ENCODE data around the gene SCN4A.

The SCN4A gene

GRCh38 chr17:63945784-63946439 is 26.8 kb downstream of the SCN4A start:
- peaks cover 12% of the 10 kb centered on the region for H3K4me1 Mint-ChIP-seq (ENCODE audit: low read depth)
- H3K4me3 Mint-ChIP-seq: no peak overlapping the region
- no peaks in the 10 kb centered on the region for H3K36me3 Mint-ChIP-seq (ENCODE audit: low read depth)
- peaks cover 4% of the 10 kb centered on the region for H3K27me3 Mint-ChIP-seq (ENCODE audit: low read depth)
- H3K9me3 Mint-ChIP-seq: no peaks in the 10 kb centered on the region
- no peak overlapping the region for H3K27ac Mint-ChIP-seq

- no peak overlapping the region for H3K27ac Mint-ChIP-seq
- peak overlapping the region; percentile 45 for H3K4me3 Mint-ChIP-seq
- no peaks in the 10 kb centered on the region for H3K9me3 Mint-ChIP-seq
- H3K4me1 Mint-ChIP-seq (ENCODE audit: low read depth): peaks cover 12% of the 10 kb centered on the region
- no peaks in the 10 kb centered on the region for H3K36me3 Mint-ChIP-seq (ENCODE audit: low read depth)
- H3K27me3 Mint-ChIP-seq (ENCODE audit: low read depth): peaks cover 4% of the 10 kb centered on the region
Measured at GRCh38 chr17:63944736-63945499, 27.8 kb downstream of the SCN4A start.

GRCh38 chr17:63943745-63944144 is 29.0 kb downstream of the SCN4A start:
- Mint-ChIP-seq H3K4me3 (no peak overlapping the region), H3K27ac (no peak overlapping the region), H3K4me1 (ENCODE audit: low read depth) (peaks cover 19% of the 10 kb centered on the region), H3K36me3 (ENCODE audit: low read depth) (no peaks in the 10 kb centered on the region), H3K9me3 (no peaks in the 10 kb centered on the region), H3K27me3 (ENCODE audit: low read depth) (peaks cover 4% of the 10 kb centered on the region)

- no peak overlapping the region for H3K27ac Mint-ChIP-seq
- H3K36me3 Mint-ChIP-seq (ENCODE audit: low read depth): no peaks in the 10 kb centered on the region
- peaks cover 24% of the 10 kb centered on the region for H3K4me1 Mint-ChIP-seq (ENCODE audit: low read depth)
- no peaks in the 10 kb centered on the region for H3K9me3 Mint-ChIP-seq
- H3K27me3 Mint-ChIP-seq (ENCODE audit: low read depth): peaks cover 4% of the 10 kb centered on the region
- H3K4me3 Mint-ChIP-seq: no peak overlapping the region
Measured at GRCh38 chr17:63942309-63942985, 30.3 kb downstream of the SCN4A start.

GRCh38 chr17:63941751-63942150 is 31.0 kb downstream of the SCN4A start:
- no peaks in the 10 kb centered on the region for H3K36me3 Mint-ChIP-seq (ENCODE audit: low read depth)
- peaks cover 4% of the 10 kb centered on the region for H3K27me3 Mint-ChIP-seq (ENCODE audit: low read depth)
- H3K4me1 Mint-ChIP-seq (ENCODE audit: low read depth): peaks cover 22% of the 10 kb centered on the region
- no peak overlapping the region for H3K27ac Mint-ChIP-seq
- H3K9me3 Mint-ChIP-seq: no peaks in the 10 kb centered on the region
- no peak overlapping the region for H3K4me3 Mint-ChIP-seq

GRCh38 chr17:63941162-63941561 is 31.6 kb downstream of the SCN4A start:
- Mint-ChIP-seq H3K4me1 (ENCODE audit: low read depth) (peaks cover 18% of the 10 kb centered on the region), H3K27ac (no peak overlapping the region), H3K36me3 (ENCODE audit: low read depth) (no peaks in the 10 kb centered on the region), H3K27me3 (ENCODE audit: low read depth) (peaks cover 5% of the 10 kb centered on the region), H3K4me3 (no peak overlapping the region), H3K9me3 (no peaks in the 10 kb centered on the region)

- peaks cover 8% of the 10 kb centered on the region for H3K27me3 Mint-ChIP-seq (ENCODE audit: low read depth)
- H3K9me3 Mint-ChIP-seq: no peaks in the 10 kb centered on the region
- no peaks in the 10 kb centered on the region for H3K36me3 Mint-ChIP-seq (ENCODE audit: low read depth)
- H3K4me3 Mint-ChIP-seq: no peak overlapping the region
- no peak overlapping the region for H3K27ac Mint-ChIP-seq
- H3K4me1 Mint-ChIP-seq (ENCODE audit: low read depth): peaks cover 16% of the 10 kb centered on the region
Measured at GRCh38 chr17:63940584-63940983, 32.1 kb downstream of the SCN4A start.

- no peaks in the 10 kb centered on the region for H3K36me3 Mint-ChIP-seq (ENCODE audit: low read depth)
- peaks cover 12% of the 10 kb centered on the region for H3K4me1 Mint-ChIP-seq (ENCODE audit: low read depth)
- H3K4me3 Mint-ChIP-seq: no peak overlapping the region
- H3K27me3 Mint-ChIP-seq (ENCODE audit: low read depth): peaks cover 8% of the 10 kb centered on the region
- H3K27ac Mint-ChIP-seq: no peak overlapping the region
- H3K9me3 Mint-ChIP-seq: no peaks in the 10 kb centered on the region
Measured at GRCh38 chr17:63939884-63940283, 32.8 kb downstream of the SCN4A start.

- Mint-ChIP-seq H3K36me3 (ENCODE audit: low read depth) (no peaks in the 10 kb centered on the region), H3K27me3 (ENCODE audit: low read depth) (peaks cover 6% of the 10 kb centered on the region), H3K27ac (no peak overlapping the region), H3K4me3 (no peak overlapping the region), H3K4me1 (ENCODE audit: low read depth) (peaks cover 12% of the 10 kb centered on the region), H3K9me3 (no peaks in the 10 kb centered on the region)
Measured at GRCh38 chr17:63939401-63939800, 33.3 kb downstream of the SCN4A start.

- Mint-ChIP-seq H3K9me3 (no peaks in the 10 kb centered on the region), H3K27ac (no peak overlapping the region), H3K27me3 (ENCODE audit: low read depth) (peaks cover 4% of the 10 kb centered on the region), H3K4me3 (no peak overlapping the region), H3K36me3 (ENCODE audit: low read depth) (no peaks in the 10 kb centered on the region), H3K4me1 (ENCODE audit: low read depth) (peaks cover 12% of the 10 kb centered on the region)
Measured at GRCh38 chr17:63937920-63938319, 34.8 kb downstream of the SCN4A start.

- Mint-ChIP-seq H3K4me3 (no peak overlapping the region), H3K36me3 (ENCODE audit: low read depth) (no peaks in the 10 kb centered on the region), H3K27me3 (ENCODE audit: low read depth) (peaks cover 4% of the 10 kb centered on the region), H3K27ac (no peak overlapping the region), H3K4me1 (ENCODE audit: low read depth) (peaks cover 12% of the 10 kb centered on the region), H3K9me3 (no peaks in the 10 kb centered on the region)
Measured at GRCh38 chr17:63937319-63937718, 35.4 kb downstream of the SCN4A start.

- Mint-ChIP-seq H3K27ac (no peak overlapping the region), H3K36me3 (ENCODE audit: low read depth) (peaks cover 5% of the 10 kb centered on the region), H3K4me3 (no peak overlapping the region), H3K9me3 (no peaks in the 10 kb centered on the region), H3K4me1 (ENCODE audit: low read depth) (peaks cover 22% of the 10 kb centered on the region), H3K27me3 (ENCODE audit: low read depth) (peaks cover 4% of the 10 kb centered on the region)
Measured at GRCh38 chr17:63934183-63935112, 38.3 kb downstream of the SCN4A start.

GRCh38 chr17:63933598-63933997 is 39.1 kb downstream of the SCN4A start:
- H3K36me3 Mint-ChIP-seq (ENCODE audit: low read depth): peaks cover 9% of the 10 kb centered on the region
- peaks cover 4% of the 10 kb centered on the region for H3K27me3 Mint-ChIP-seq (ENCODE audit: low read depth)
- no peak overlapping the region for H3K27ac Mint-ChIP-seq
- no peaks in the 10 kb centered on the region for H3K9me3 Mint-ChIP-seq
- H3K4me3 Mint-ChIP-seq: no peak overlapping the region
- H3K4me1 Mint-ChIP-seq (ENCODE audit: low read depth): peaks cover 15% of the 10 kb centered on the region

- H3K4me1 Mint-ChIP-seq (ENCODE audit: low read depth): peaks cover 12% of the 10 kb centered on the region
- H3K9me3 Mint-ChIP-seq: no peaks in the 10 kb centered on the region
- peak overlapping the region; percentile 94 for H3K4me3 Mint-ChIP-seq
- peak overlapping the region; percentile 65 for H3K27ac Mint-ChIP-seq
- H3K27me3 Mint-ChIP-seq (ENCODE audit: low read depth): peaks cover 4% of the 10 kb centered on the region
- peaks cover 12% of the 10 kb centered on the region for H3K36me3 Mint-ChIP-seq (ENCODE audit: low read depth)
Measured at GRCh38 chr17:63932721-63933120, 40.0 kb downstream of the SCN4A start.

Data from T-helper 1 cell treated with Interleukin-12 subunit alpha and Interleukin-12 subunit beta and Interleukin-4 antibody, amounts not matched to agents 30 μg/mL and 1 μg/mL, for 36 hours (primary cell).